Uterus (tissue), 2 donors: ENCODE results near the gene NEURL1.

Experiments used
- CTCF ChIP-seq, 4 experiments: fragments of 200-600 bp in 2 of 4; fragments of 450-650 bp in 2 of 4; sonication (generic) in 2 of 4; IDR thresholded peaks; one replicate each; pipeline ENCODE4 v1.5.1; 2016 to 2019; ENCODE audit warnings: antibody characterized with exemption in 4 of 4, mild to moderate bottlenecking in 2 of 4, moderate library complexity in 1 of 4
- POLR2A ChIP-seq, 2 donors: fragments of 450-650 bp; IDR thresholded peaks; one replicate each; pipeline ENCODE4 v1.6.1; 2016; ENCODE audit warnings: antibody characterized with exemption in 2 of 2, mild to moderate bottlenecking in 1 of 2, moderate library complexity in 1 of 2

- no peak for TF ChIP-seq CTCF (IDR thresholded peaks at IDR 0.05)
- TF ChIP-seq POLR2A (IDR thresholded peaks at IDR 0.05), result no peak
These were observed 117.5 kb downstream of the NEURL1 start for GRCh38 chr10:103610921-103611511.
